NCI-H1092 treated with DMSO at 0.1 percent for 48 hours (cell line): ENCODE measurements around the gene IGFALS.

Source experiments
- DNase-seq: peaks from one replicate; lab custom pipeline; 2025; lab: John Stamatoyannopoulos, UW

The IGFALS gene

GRCh38 chr16:1793578-1794220 lies at the start of gene IGFALS:
IGFALS (minus strand) TSS chr16:1793705; CDS start chr16:1793652, 53 bp downstream.
- no peak for DNase-seq

DNA sequence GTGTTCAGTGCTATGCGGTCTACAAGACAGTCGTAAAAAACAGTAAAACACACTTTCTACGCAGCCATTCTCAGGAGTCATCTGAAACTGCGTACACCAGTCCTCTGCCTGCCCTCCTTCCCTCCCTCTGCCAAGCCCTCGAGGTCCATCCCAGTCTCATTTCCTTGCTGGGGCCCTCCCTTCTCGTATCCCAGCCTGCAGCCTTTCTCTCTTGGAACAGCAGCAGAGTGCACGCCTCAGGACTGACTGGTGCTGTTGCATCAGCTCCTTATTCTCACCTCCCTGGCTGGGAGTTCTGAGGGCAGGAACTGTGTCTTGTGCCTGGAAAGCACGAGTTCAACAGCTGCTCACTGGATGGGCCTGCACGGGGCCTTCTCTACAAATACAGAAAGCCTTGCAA lies 46.0 kb upstream of the IGFALS start:
- DNase-seq: no peak

DNA sequence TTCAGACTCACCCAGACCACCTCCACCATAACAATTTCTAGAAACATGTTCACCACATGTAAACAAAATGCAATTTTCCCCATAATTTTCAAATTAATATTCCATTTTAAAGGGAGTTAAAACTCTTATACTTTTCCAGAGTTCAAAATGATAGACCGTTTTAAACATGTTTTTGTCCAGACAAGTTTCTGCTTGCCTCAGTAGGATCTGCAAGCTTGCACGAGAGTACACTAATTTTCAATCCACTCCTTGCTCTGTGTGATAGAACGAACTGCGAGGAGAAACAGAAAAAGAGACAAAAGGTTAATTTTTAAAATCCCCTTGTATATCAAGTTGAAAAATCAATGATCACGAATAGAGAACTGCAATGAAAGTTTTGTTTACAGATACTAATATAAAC lies 40.6 kb upstream of the IGFALS start:
- no peak for DNase-seq

DNA sequence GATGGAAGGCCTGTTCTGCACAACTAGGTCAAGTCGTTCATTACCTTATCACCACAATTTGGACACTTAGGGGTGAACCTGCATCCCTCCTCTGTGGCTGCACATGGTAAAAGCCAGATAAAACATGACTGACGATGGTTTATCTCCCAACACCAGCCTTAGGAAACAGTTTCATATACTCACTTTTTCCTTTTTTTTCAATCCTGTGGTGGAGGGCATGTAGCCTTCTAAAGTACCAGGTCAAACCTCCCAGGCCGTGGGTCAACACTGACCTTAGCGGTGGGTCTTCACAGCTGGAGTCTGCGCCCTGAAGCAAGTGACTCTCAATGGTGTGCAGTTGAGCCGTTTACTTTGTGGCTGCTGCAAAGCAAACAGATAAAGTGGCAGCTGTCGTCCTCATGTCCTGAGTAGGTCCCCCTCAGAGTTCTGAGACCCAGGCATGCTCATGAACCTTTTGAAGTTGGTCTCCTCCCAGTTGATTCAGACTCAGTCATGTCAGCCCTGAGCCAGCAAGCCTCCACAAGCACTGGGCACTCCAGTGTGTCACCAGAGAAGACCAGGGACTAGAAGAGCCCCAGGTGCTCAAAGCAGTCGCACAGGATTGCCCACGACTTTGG lies 39.4 kb upstream of the IGFALS start:
- DNase-seq: no peak

DNA sequence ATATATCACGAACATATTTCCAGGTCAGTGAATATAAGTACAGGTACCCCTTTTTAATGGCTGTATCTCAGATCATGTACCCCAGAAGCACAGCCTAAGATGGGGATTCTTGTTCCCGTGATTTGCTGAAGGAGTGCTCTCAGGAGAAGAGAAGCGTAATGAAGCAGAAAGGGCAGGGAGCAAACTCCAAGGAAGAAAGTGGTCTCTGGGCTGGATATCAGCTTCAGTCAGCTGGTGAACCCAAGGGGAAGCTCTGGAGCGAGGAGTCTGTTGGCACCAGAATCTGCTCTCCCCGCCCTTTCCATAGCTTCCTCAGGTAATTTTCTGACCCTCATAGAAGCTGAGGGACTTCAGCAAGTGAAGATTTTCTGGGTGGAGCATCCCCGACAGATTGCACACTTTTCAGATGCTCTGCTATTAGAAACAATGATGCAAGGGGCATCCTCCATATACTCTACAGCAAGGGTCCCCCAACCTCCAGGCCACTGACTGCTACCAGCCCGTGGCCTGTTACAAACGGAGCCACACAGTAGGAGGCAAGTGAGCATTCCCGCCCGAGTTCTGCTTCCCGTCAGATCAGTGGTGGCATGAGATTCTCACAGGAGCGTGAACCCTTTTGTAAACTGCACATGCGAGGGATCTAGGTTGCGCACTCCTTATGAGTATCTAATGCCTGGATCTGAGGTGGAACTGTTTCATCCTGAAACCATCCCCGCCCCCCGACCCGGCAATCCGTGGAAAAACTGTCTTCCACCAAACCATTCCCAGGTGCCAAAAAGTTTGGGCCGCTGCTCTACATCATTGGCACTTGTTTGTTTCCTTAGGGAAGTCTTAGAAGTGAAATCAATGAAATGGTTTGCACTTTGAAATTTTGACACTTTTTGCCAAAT lies 37.9 kb upstream of the IGFALS start:
- no peak for DNase-seq

DNA sequence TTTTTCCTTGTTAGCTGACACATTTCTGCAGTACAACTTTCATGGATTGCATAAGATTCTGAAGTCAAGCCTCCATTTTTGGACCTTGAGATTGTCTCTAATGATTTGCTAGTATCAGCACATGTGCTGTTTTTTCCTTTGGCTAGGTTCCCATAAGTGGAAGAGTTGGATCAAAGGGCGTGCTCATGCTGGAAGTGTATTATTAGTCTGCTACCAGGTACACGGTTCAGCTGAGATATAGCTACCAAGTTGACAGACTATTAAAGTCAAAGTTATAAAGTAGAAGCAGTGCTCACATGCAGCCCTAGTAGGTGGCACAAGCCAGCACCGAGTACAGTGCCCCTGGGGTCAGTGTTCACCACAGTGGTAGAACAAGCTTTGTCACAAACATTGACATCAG lies 36.7 kb upstream of the IGFALS start:
- DNase-seq: no peak

GRCh38 chr16:1828645-1829410 lies 35.3 kb upstream of the IGFALS start:
- no peak for DNase-seq

- peak; percentile 94 for DNase-seq
Measured at GRCh38 chr16:1826691-1827573, 33.4 kb upstream of the IGFALS start, which contains the start of the genes FAHD1 and HAGH. FAHD1 (plus strand) TSS chr16:1827206; CDS start chr16:1827239, 33 bp downstream. HAGH (minus strand) TSS chr16:1826825; CDS start chr16:1826787, 38 bp downstream.

- DNase-seq: peak; percentile 66
Measured at GRCh38 chr16:1825864-1826690, 32.6 kb upstream of the IGFALS start.

GRCh38 chr16:1825381-1825863 lies 31.9 kb upstream of the IGFALS start:
- DNase-seq: no peak

DNA sequence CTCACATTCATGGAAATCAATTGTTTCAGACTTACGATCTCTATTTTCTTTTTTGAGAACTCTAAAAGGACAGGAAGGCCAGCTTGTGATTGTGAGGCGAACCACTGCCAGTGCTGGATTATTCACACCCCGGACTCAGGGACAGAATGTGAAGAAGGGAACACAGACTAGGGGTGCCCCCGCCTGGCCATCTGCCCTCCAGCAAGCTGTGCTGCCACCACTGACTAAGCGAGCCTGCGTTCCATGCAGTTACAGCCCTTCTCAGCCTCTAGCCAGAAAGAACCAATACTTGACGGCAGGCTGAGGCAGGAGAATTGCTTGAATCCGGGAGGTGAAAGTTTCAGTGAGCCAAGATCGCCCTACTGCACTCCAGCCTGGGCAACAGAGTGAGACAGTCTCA lies 30.3 kb upstream of the IGFALS start:
- no peak for DNase-seq

DNA sequence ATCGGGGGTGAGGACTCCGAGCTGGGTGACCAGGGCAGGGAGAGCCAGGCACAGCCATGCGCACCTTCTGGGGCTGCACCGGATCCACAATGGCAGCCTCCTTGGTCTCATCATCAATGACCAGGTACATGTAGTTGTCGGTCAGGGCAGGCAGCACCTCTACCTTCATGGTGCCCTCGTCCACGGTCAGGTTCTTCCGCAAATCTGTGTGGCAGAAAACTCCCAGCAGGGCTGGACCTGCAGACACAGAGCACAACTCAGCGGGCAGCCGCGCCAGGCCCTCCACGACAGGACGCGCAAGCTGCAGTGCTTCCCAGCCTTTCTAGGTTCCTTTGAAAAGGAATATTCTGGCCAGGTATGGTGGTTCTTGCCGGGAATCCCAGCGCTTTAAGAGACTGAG lies 29.3 kb upstream of the IGFALS start:
- DNase-seq: no peak

- no peak for DNase-seq
Measured at GRCh38 chr16:1821861-1822611, 28.5 kb upstream of the IGFALS start.

GRCh38 chr16:1820946-1821290 lies 27.4 kb upstream of the IGFALS start:
- DNase-seq: no peak

DNA sequence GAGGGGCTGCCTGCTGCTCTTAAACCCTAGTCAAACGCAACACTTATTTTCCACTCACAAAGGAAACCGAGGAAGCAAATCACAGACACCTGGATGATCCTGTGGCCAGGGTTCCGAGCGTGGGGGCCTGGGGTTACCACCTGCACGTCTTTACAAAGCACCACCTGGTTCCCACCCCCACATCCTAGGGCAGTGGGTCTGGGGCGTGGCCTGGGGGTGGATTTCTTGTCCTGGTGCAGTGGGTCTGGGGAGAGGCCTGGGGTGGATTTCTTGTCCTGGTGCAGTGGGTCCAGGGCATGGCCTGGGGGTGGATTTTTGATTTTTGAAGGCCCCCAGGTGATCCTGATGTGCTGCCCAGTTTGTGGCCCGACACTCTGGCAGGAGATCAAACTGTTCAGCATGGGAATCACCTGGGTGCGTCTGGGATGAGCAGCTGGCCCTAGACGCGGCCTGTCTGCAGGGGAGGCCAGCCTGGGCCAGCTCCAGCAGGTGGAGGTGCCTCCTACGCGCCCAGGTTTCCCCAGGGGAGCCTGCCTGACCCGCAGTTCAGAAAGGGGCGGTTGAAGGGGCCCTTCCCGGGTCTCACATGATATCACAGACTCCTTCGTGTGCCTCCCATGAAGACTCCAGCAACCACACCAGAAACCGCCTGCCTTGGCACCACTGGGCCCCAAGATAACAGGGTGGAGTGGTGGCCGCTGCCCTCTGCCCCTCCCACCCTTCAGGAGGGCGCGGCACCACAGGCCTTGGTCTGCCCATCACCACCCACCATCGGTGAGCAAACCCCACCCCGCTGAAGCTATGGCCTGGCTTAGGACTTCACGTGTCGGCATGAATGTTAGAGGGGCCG lies 26.8 kb upstream of the IGFALS start:
- peak; percentile 4 for DNase-seq

DNA sequence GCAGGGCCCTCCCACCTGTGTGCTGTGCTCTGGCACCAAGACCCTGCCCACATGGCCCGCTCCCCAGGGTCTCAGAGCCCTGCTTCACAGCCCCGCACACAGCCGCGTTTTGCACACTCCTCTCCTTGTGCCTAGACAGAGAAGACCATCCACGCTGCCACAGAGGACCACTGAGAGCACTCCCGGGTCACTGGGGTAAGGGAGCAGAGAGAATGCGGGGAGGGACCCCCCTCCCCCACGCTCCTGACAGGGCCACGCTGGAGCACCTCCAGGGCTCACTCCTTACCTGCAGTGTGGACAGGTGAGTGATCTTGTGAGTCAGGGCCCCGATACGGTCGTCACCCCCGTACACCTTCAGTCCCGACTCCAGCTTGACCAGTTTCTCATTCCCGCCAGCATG lies 26.1 kb upstream of the IGFALS start:
- DNase-seq: no peak

GRCh38 chr16:1818873-1819525 lies 25.5 kb upstream of the IGFALS start:
- no peak for DNase-seq
